Neutrophil (primary cell): ENCODE data around the gene CRNKL1.
A peak's percentile ranks its signal among the peaks of the same experiment; 100 is the strongest.

Experiments
- H3K27ac ChIP-seq: fragments of 200-600 bp; sonication (generic); 2 replicates; pipeline ENCODE4 v1.5.1; 2016; ENCODE audit warnings: mild to moderate bottlenecking, moderate library complexity
- H3K27me3 ChIP-seq: fragments of 200-600 bp; sonication (generic); 2 replicates; pipeline ENCODE4 v1.6.0; 2016; ENCODE audit warnings: mild to moderate bottlenecking
- H3K36me3 ChIP-seq: fragments of 200-600 bp; sonication (generic); 2 replicates; pipeline ENCODE4 v1.5.1; 2017
- H3K4me1 ChIP-seq, 2 experiments: fragments of 200-600 bp in 1 of 2; sonication (generic) in 1 of 2; 1 replicate in 1 of 2; 2 replicates in 1 of 2; pipeline versions ENCODE4 v1.5.1 to v1.6.1; 2013 to 2016; ENCODE audit warnings: low read depth in 1 of 2, low read length in 1 of 2, mild to moderate bottlenecking in 1 of 2, moderate library complexity in 1 of 2; ENCODE audit not compliant: control insufficient read depth in 1 of 2, insufficient read depth in 1 of 2
- H3K4me3 ChIP-seq, 2 experiments: fragments of 200-600 bp in 1 of 2; sonication (generic) in 1 of 2; 1 replicate in 1 of 2; 2 replicates in 1 of 2; pipeline ENCODE4 v1.5.1; 2013 to 2016; ENCODE audit warnings: low read depth in 1 of 2, low read length in 1 of 2, mild to moderate bottlenecking in 1 of 2, moderate library complexity in 1 of 2
- H3K9me3 ChIP-seq: fragments of 200-600 bp; sonication (generic); 2 replicates; pipeline ENCODE4 v1.5.1; 2016
- CTCF ChIP-seq: fragments of 200-600 bp; sonication (generic); IDR thresholded peaks from 2 replicates; pipeline ENCODE4 v1.5.1; 2016; ENCODE audit warnings: antibody characterized with exemption

CRNKL1 gene

DNA sequence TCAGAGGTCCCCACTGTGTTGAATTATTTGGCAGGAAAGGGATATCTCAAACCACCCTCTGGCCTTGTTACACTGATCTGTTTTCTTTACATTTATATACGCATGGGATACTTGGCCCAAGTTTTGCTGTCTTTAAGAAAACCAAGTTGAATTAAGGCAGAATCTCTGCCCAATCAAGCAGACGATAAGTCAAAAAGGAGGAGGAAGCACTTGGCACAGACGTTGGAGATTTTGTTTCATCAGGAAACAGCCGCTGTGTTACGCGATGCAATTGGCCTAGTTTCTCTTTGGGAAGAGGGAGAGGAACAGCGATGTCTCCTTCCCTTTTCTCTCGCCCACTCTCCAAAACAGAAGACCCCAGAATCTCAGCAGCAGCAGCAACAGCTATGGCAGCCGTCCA lies 55.3 kb downstream of the CRNKL1 start:
- H3K36me3 ChIP-seq: no peaks in the 10 kb centered on the region
- H3K27ac ChIP-seq: no peak overlapping the region
- H3K4me1 ChIP-seq: peaks cover 28 to 32% of the 10 kb centered on the region in 2 experiments
- no peak overlapping the region for H3K4me3 ChIP-seq
- H3K27me3 ChIP-seq: no peaks in the 10 kb centered on the region
- TF ChIP-seq CTCF: no peak
- no peaks in the 10 kb centered on the region for H3K9me3 ChIP-seq

DNA sequence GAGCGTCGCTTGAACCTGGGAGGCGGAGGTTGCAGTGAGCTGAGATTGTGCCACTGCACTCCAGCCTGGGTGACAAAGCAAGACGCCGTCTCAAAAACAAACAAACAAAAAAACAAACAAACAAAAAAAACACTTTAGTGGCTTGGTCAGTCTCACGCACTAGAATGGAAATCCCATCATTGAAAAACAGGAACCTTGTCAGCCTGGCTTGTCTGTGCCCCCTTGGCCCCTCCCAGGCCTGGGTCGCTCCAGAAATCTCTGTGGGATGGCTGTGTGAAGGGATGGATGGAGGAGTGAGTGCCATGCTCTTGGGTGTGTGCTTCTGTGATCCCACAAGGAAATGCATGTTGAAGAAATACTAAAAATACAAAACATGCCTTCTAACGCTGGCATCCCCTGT lies 56.0 kb downstream of the CRNKL1 start:
- Histone ChIP-seq H3K27me3 (no peaks in the 10 kb centered on the region), H3K27ac (no peak overlapping the region), H3K9me3 (no peaks in the 10 kb centered on the region), H3K4me1 (peaks cover 22 to 25% of the 10 kb centered on the region in 2 experiments), H3K36me3 (no peaks in the 10 kb centered on the region), H3K4me3 (no peak overlapping the region)
- no peak for TF ChIP-seq CTCF

DNA sequence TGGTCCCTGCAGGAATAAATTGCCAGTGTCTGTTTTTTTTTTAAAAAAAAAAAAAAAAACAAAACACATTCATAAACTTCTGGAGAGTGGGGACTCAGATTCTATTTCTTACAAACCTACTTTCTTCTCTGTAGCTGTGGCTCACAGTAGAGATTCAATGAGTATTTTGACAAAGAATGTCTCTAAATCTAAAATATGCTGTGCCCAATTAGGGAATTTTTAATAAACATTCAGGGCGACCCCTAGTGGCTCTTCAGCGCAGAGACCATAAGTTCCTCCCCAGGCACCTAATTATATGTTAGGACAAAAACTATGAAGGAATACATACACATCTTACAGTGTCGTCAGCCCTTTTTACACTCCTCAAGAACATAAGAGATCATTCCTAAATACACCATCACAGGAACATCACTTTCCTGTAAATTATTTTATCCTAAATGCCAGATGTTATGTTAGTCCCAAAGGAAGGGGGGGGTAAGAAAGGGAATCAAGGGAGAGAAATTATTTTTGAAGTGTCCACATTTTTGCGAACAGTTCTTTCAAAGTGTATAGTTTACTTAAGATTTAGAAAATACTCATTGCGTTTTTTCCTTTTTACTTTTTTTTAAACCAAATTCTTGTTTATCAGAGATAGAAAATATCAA lies 56.9 kb downstream of the CRNKL1 start:
- Histone ChIP-seq H3K9me3 (no peaks in the 10 kb centered on the region), H3K27ac (no peak overlapping the region), H3K4me3 (no peak overlapping the region), H3K27me3 (no peaks in the 10 kb centered on the region), H3K4me1 (peaks cover 13 to 17% of the 10 kb centered on the region in 2 experiments), H3K36me3 (no peaks in the 10 kb centered on the region)
- TF ChIP-seq CTCF: peak; percentile 68

- no peak for TF ChIP-seq CTCF
- Histone ChIP-seq H3K27me3 (no peaks in the 10 kb centered on the region), H3K4me3 (no peak overlapping the region), H3K27ac (no peak overlapping the region), H3K4me1 (peaks cover 9 to 10% of the 10 kb centered on the region in 2 experiments), H3K36me3 (no peaks in the 10 kb centered on the region), H3K9me3 (no peaks in the 10 kb centered on the region)
These were observed 58.2 kb downstream of the CRNKL1 start for GRCh38 chr20:19993958-19994669.

GRCh38 chr20:19992996-19993908 lies 59.0 kb downstream of the CRNKL1 start:
- no peak overlapping the region for H3K4me3 ChIP-seq
- no peaks in the 10 kb centered on the region for H3K27me3 ChIP-seq
- H3K4me1 ChIP-seq: peaks cover 9 to 10% of the 10 kb centered on the region in 2 experiments
- no peak overlapping the region for H3K27ac ChIP-seq
- no peaks in the 10 kb centered on the region for H3K9me3 ChIP-seq
- no peaks in the 10 kb centered on the region for H3K36me3 ChIP-seq
- TF ChIP-seq CTCF: no peak
